ENCODE data around the gene RNPS1. TPM values are rescaled to one million over a fixed set of nuclear protein-coding genes. Genes with fewer than 3 reads are reported as not detected.

Gene RNPS1, protein sequence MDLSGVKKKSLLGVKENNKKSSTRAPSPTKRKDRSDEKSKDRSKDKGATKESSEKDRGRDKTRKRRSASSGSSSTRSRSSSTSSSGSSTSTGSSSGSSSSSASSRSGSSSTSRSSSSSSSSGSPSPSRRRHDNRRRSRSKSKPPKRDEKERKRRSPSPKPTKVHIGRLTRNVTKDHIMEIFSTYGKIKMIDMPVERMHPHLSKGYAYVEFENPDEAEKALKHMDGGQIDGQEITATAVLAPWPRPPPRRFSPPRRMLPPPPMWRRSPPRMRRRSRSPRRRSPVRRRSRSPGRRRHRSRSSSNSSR
- total RNA-seq: 69.3 and 85.8 TPM in 2 replicates

DNA sequence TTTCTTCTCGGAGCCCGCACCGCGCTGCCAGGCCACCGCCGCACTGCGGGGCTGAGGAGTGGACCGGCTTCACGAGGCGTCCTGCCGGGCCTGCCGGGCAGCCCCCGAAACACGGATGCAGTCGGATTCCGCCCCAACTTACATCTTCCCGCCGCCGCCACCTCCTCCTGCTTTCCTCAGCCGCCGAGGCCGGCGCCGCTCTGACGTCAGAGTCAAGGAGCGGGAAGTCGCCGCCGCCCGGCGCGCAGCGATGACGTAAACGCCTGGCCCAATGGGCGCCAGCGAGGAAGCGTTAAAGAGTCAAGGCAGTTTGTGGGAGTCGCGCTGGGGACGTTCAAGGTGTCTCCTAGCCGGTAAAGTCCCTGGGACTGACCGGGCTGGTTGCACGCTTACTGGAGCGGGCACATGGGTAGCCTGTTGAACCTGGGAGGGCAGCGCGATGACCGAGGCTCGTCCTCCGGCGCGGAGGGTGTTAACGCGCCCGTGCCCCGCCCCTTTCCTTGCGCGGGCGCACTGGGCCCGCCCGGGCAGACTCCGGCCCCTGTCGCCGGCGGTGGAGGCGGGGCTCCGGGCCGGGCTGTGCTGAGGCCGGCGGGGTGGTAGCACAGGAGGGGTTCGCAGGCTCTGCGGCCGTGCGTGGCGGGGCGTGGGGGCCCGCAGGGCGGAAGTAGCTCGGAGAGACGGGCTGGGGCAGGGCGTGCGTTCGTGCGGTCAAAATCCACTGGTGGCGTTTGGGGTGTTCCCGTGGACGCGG is at the start of gene RNPS1:
Gene RNPS1 (minus strand): TSS at position 214 of the 754 bp plus-strand sequence. CDS start 3,483 bp downstream, outside the sequence.

DNA sequence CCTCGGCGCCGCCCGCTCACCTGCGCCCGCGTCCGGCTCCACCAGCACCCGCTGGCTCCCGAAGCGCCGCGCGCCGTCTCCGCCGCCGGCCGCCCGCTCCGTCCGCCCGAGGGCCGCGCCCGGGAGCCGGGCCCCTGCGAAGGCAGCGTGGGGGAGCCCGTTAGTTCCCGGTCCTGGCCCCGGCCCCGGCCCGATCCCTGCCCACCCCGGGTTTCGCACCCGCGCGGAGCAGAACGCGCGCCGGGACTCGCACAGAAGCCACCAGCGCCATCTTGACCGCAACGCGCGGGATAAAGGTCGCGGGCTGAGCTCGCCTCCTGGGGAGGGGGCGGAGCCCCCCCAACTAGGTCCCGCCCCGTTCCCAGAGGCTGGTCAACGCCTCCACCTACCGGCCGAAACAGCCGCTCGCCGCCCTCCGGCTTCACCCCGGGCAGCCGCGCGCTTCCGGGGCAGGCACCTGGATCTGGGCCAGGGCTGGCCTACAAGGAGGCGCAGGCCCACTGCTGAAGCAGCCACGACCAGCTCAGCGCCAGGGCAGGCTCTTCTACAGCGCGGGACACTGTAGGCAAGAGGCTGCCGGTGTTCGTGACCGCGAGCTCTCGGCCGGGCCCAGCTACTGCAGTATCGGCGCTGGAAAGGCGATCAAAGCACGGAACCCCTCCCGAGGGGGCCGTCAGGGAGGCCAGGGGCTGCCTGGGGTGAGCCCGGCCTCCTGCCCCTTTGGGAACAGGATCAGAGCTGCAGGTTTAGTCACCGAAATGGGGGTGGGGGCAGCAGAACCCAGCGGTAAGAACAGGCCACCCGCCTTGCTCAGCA is 16.4 kb downstream of the RNPS1 start, which contains the start of gene ECI1:
Gene ECI1 (minus strand): TSS at position 292 of the 816 bp plus-strand sequence. CDS start 21 bp downstream, at position 271.

DNA sequence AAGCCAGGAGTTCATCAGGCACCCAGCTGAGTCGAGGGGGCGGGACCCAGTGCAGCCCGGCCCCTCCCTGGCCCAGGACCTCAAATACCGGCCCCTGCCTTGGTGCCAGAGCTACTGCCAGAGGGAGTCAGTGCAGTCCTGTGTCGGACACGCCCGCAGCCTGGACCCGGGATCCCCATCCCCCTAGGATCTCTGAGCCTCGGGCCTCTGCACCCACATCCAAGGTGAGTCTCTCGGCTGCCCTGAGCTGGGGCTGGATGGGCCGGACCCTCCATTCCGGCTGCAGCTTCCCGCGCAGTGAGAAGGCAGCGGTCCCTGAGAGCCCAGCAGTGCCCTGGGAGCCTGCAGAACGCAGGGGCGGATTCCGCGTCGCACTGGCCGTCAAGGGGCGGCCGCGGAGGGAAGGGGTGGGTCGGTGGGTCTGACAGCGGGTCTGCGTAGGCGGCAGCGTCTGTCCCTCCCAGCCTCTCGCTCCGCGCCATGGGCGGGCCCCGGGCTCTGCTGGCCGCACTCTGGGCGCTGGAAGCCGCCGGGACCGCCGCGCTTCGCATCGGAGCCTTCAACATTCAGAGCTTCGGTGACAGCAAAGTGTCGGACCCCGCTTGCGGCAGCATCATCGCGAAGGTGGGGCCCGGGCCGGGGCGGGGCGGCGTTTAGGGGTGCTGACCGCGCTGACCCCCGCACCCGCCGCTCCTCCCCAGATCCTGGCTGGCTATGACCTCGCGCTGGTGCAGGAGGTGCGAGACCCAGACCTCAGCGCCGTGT is 31.4 kb downstream of the RNPS1 start, which contains the start of gene DNASE1L2:
Gene DNASE1L2 (plus strand): TSS at position 108 of the 765 bp plus-strand sequence. CDS start 373 bp downstream, at position 481.

DNA sequence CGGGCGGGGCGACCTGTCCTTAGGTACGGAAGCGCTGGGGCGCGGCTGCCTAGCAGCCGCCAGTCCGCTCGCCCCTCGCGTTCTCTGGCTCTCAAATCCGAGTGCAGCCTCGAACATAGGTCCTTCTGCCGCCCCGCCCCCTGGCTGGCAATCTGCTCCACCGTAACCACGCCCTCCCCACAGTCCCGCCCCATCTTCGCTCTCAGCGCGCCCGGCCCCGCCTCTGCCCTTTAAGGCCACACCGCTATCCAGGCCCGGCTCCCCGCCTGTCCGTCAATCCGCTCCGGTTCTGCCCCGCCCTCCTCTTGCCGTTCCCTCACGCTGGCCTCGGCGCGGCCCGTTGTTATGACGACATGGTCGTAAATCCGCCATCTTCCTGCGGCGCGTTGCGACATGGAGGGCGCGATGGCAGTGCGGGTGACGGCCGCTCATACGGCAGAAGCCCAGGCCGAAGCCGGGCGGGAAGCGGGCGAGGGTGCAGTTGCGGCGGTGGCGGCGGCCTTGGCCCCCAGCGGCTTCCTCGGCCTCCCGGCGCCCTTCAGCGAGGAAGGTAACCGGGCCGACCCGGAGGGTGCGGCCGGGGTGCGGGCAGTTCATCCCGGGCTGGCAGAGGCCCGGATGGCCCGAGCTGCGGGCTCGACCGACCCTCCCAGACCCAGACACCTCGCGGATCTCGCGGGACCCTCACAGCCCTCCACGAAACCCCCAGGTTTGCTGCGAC is 44.5 kb downstream of the RNPS1 start, which contains the start of gene E4F1:
Gene E4F1 (plus strand): TSS at position 371 of the 721 bp plus-strand sequence. CDS start 23 bp downstream, at position 394.

DNA sequence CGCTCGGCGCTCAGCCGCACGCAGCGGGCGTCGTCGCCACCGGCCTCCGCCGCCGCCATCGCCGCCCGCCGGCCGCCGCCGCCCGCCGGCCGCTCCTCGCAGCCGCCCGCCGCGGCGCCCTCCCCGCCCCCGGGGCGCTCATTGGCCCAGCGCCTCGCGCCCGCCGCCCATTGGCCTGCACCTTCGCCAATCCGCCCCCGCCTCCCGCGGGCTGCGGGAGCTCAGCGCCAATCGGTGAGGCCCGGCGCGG is 53.3 kb downstream of the RNPS1 start, which contains the start of gene PGP:
Gene PGP (minus strand): TSS at position 122 of the 250 bp plus-strand sequence. CDS start 63 bp downstream, at position 59.

DNA sequence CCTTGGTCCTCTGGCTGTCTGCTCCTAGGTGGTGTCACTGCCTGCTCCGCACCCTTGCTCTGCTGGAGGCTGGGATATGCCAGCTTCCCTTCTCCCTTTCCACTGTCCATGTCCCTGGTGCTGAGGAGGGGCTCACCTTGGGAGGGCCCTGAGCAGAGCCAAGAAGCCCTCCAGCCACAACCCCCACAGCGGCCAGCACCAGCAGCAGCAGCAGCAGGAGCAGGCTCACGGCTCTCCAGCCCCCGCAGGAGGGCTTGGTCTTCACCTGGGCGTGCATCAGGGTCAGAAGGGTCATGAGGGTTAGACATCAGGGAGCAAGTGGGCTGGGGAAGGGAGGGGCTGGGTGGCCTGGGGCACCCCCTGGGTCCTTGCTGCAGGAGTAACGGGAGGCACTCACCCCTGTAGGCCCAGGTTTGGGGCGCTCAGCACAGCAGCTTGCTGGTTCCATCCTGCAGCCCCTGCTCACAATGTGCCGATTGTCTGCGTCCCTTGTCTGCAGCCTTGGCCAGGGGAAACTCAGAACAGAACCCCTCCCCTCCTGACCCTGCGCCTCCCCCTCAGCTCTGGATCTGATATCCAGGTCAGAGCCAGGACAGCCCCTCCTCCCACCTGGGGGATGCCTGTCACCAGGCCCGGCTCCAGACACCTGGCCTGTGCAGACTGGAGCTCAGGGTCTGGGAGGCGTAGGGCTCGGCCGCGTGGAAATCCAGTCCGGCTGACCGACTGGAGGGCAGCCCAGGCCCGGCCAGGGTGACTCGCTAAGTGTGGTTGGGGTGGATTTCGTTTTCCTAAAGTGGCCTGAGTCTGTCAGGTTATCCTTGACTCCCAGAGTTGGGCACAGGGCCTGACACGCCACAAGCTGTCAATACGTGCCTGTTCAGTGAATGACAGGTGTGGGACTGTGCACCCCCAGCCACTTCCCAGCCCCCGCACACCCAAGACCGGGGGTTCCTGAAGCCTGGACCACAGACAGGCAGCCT is 57.2 kb downstream of the RNPS1 start, which contains the start of gene BRICD5:
Gene BRICD5 (minus strand): TSS at position 478 of the 980 bp plus-strand sequence. CDS start 30 bp downstream, at position 448.

DNA sequence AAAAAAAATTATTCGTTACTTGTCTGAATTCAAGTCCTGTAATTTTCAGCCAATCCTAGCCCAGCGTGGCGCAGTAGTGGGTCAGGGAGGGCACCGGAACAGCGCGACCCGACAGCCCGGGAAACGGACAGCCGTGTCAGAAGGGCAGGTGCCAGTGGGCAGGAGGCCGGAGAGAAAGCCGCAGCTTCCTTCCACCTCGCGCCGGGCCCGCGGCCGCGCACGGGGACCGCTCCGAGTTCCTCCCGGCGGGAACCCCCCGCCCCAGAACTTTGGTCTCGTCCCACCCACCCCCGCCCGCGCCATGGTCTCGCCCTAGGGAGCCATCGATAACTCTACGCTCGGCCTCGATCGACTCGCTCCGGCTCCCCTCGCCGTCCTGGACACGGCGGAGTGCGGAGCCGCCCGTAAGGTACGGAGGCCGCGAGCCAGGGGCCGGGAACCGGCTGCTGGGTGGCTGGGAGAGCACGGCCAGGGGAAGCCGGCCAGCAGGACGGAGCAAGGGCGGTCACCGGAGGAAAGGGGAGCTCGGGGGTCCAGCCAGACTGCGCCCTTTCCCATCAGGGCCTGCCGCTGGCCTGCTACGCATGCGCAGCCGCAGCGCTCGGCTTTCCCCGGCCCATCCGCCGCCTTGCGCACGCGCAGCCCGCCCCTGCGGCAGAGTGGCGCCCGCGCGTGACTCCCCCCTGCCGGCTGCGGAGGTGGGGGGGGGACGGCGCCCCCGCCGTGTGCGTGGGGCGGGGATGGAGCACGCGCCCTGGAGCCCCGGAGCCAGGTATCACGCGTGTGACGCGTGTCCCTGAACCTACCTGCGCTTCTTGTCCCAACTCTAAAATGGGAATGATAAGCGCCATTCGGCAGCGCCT is 62.6 kb downstream of the RNPS1 start, which contains the start of gene MLST8:
Gene MLST8 (plus strand): TSS at position 351 of the 863 bp plus-strand sequence. CDS start 632 bp downstream, outside the sequence.

Small RNAs within 50 kb of the gene (small RNA-seq; reads per million reads assigned to genes)
- gene MIR3677: 0.61 reads per million, percentile 20 among the genes with 10 or more reads in this experiment
- gene MIR4717: not detected

Other genes with a start within 250 kb of the RNPS1 start
- gene NPW, start 248.3 kb downstream of the RNPS1 start, total RNA-seq: 0.39 and 0.65 TPM in 2 replicates
- 24.3 and 40.4 TPM in 2 replicates for gene NHERF2, start 241.2 kb downstream of the RNPS1 start, total RNA-seq
- 15.5 and 16.2 TPM in 2 replicates for gene NTHL1, start 220.3 kb downstream of the RNPS1 start, total RNA-seq
- 49.2 and 59.6 TPM in 2 replicates for gene TSC2, start 220.1 kb downstream of the RNPS1 start, total RNA-seq
- 95.7 and 99.2 TPM in 2 replicates for gene PKD1, start 132.2 kb downstream of the RNPS1 start, total RNA-seq
- gene RAB26, start 119.5 kb downstream of the RNPS1 start, total RNA-seq: 0.65 and 0.86 TPM in 2 replicates
- gene TRAF7, start 112.3 kb downstream of the RNPS1 start, total RNA-seq: 39.1 and 48.7 TPM in 2 replicates
- under 0.01 TPM in 2 replicates for gene CASKIN1, start 71.5 kb downstream of the RNPS1 start, total RNA-seq
- 28.4 and 34.1 TPM in 2 replicates for gene MLST8, start 62.7 kb downstream of the RNPS1 start, total RNA-seq
- gene BRICD5, start 57.3 kb downstream of the RNPS1 start, total RNA-seq: 0.22 and 0.91 TPM in 2 replicates
- 5.7 and 6.1 TPM in 2 replicates for gene PGP, start 53.3 kb downstream of the RNPS1 start, total RNA-seq
- 16.1 and 18.6 TPM in 2 replicates for gene E4F1, start 44.5 kb downstream of the RNPS1 start, total RNA-seq
- gene DNASE1L2, start 31.7 kb downstream of the RNPS1 start, total RNA-seq: 0.22 and 0.26 TPM in 2 replicates
- gene ECI1, start 16.5 kb downstream of the RNPS1 start, total RNA-seq: 27.0 and 32.5 TPM in 2 replicates
- 1.6 and 2.5 TPM in 2 replicates for gene ABCA3, start 72.6 kb upstream of the RNPS1 start, total RNA-seq
- gene CCNF, start 161.3 kb upstream of the RNPS1 start, total RNA-seq: 9.9 and 11.9 TPM in 2 replicates
- gene TEDC2, start 192.0 kb upstream of the RNPS1 start, total RNA-seq: 1.8 TPM in 2 replicates
- 0.13 and 0.76 TPM in 2 replicates for gene NTN3, start 203.2 kb upstream of the RNPS1 start, total RNA-seq
- gene TBC1D24, start 207.0 kb upstream of the RNPS1 start, total RNA-seq: 14.3 and 17.1 TPM in 2 replicates
- gene ATP6V0C, start 245.8 kb upstream of the RNPS1 start, total RNA-seq: 31.6 and 35.9 TPM in 2 replicates

Data from articular chondrocyte of knee joint (primary cell).